NCI-H2107 treated with DMSO at 0.1 percent for 48 hours (cell line): ENCODE measurements around the gene TIMM10.
A peak's percentile ranks its signal among the peaks of the same experiment; 100 is the strongest.
"Not testable (repeated sequence)": the region's sequence is repeated elsewhere in the genome, so short reads cannot be mapped to it uniquely, and the experiment has no call there.

ENCODE experiments used
- DNase-seq: peaks from one replicate; lab custom pipeline; 2025; ENCODE audit not compliant: unreplicated experiment; lab: John Stamatoyannopoulos, UW

Gene TIMM10

DNA sequence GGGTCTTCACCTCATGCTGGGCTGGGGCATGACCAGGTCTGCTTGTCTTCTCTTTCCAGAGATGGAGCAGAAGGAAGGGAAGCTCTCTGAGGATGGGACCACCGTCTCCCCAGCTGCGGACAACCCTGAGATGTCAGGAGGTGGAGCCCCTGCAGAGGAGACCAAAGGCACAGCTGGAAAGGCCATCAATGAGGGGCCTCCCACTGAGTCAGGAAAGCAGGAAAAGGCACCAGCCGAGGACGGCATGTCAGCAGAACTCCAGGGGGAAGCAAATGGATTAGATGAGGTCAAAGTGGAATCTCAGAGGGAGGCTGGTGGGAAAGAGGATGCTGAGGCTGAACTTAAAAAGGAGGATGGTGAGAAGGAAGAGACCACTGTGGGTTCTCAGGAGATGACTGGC, 12.0 kb upstream of the TIMM10 start:
- DNase-seq = no peak

DNA sequence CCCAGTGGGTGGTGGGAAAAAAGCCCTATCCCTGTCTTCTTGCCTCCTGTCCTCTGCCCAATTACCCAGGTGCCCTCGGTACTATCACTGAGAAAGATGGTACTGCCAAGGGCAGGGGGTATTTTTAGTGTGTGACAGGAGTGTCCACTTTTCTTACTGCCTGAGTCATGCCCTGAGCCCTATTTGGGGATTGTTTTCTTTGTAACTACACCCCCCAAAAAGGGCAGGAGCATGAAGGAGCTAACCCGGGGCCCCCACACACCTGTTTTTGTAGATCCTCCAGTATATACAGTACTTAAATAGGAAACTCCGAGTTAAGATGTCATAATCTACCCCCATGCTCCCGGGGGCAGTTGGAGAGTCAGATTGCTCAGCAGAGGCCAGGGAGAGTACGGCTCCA, 10.6 kb upstream of the TIMM10 start:
- no peak for DNase-seq

GRCh38 chr11:57539342-57539741, 8.8 kb upstream of the TIMM10 start:
- no peak for DNase-seq

DNA sequence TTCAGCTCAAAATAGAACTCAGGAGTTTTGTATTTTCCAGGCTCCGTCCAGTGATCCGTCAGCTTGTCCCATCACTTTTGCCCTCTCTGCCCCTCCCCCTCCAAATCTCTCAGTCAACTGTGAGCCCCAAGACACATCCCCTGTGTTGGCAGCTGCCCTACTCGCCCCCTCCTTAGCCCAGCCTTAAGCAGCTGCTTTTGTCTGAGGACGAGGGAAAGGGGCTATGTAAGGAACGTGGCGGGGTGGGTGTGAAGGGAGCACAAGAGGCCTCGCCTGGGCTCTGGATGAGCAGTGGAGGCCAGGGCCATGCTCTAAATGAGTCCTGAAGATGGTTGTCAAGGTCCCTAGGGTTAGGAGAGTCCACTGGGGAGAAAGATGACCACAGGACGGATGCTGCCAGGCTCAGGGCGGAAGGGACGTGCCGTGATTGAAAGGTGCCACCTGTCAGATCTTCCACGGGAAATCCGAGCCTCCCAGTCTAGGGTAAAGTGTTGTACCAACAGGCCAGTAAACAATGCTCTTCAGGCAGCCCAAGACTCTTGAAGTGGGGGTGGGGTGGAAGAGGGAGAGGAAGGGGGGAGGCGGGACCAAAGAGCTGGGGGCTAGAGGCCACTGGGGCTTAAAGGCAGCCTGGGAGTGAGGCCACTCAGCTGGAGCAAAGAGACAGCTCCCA, 6.5 kb upstream of the TIMM10 start, which contains the start of gene SMTNL1:
Gene SMTNL1 (plus strand): TSS at position 649 of the 673 bp plus-strand sequence. CDS start 5,048 bp downstream, outside the sequence.
- DNase-seq = peak; percentile 11

- not testable (repeated sequence) for DNase-seq
Measured at GRCh38 chr11:57534449-57534848, 3.9 kb upstream of the TIMM10 start.

- no peak for DNase-seq
Measured at GRCh38 chr11:57530215-57530595, 349 bp downstream of the TIMM10 start.

DNA sequence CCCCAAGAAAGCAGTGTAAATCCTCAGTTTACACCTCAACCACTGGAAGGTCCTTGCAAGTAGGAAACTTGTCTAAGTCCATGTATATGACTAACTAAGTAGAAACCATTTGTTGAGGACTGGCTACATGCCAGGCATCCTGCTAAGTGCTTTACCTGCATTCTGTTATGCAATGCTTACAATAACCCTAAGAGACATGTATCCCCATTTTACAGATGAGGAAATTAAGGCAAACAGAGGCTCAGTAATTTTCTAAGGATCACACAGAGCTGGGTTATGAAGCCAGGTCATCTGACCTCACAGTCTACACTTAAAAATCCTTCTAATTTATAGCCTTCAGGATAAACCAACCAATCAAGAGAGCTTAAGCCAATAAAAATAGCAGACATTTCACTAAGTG, 1.5 kb downstream of the TIMM10 start:
- DNase-seq = no peak

DNA sequence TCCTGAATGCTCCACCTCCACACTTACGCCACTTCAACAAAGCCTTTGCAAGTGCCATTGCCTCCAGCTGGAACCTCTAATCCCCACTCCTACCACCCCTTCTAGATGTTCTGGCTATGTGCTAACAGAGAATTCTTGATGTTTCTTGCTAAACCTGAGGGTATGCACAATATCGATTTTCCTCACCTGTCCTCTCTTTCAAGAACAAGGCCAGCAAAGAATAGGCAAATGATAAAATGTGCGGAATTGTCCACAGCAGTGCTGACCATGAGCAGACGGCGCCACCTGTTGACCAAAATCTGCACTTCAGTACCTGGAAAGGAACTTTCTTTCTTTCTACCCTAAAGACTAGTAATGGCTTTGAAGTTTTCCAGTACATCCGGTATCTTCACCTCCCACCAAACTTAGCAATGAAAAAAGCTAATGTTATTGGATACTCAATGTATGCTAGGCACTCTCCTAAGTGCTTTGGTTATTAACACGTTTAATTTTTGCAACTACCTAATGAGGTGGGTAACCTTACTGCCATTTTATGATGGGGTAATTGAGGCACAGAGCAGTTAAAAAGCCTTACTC, 3.4 kb downstream of the TIMM10 start:
- peak; percentile 73 for DNase-seq

- DNase-seq = no peak
Measured at GRCh38 chr11:57523419-57523818, 7.1 kb downstream of the TIMM10 start.

GRCh38 chr11:57521116-57521515, 9.4 kb downstream of the TIMM10 start:
- DNase-seq = no peak

- DNase-seq = no peak
Measured at GRCh38 chr11:57516061-57516443, 14.5 kb downstream of the TIMM10 start.

DNA sequence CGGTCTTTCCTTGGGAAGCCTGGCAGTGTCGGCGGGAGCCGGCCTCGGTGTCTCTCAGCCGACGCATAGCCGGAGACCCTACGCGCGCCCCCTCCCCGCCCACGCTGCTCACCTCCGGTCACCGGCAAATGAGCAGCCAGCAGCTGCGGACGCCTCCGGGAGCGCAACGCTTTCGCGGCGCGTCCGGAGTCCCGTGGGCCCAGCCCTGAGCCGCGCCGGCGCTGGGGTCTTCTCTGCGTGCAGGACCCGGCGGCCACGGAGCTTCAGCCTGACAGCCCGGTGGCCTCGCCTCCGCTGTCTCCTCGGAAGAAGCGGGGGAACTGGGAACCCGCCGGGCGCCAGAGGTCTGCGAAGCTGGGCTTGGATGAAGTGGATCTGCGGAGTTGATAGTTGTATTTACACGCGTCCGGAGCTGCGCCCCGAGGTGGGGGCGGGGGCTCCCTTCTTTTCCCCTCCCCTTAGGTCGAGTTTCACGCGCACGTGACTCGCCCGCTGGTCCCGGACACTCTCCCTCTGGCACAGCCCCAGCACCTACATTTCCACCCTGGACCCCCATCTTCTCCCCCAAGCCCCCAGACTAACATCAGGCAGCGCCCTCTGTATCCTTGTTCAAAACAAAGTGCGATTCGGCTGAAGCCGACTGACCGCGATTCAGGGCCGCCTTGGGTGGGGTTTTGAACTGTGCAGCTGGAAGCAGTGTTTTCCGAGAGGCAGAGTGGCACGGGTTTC, 15.1 kb downstream of the TIMM10 start, which contains the start of gene SLC43A1:
Gene SLC43A1 (minus strand): TSS at position 371 of the 729 bp plus-strand sequence. CDS start 1,591 bp downstream, outside the sequence.
- DNase-seq = peak; percentile 23

DNA sequence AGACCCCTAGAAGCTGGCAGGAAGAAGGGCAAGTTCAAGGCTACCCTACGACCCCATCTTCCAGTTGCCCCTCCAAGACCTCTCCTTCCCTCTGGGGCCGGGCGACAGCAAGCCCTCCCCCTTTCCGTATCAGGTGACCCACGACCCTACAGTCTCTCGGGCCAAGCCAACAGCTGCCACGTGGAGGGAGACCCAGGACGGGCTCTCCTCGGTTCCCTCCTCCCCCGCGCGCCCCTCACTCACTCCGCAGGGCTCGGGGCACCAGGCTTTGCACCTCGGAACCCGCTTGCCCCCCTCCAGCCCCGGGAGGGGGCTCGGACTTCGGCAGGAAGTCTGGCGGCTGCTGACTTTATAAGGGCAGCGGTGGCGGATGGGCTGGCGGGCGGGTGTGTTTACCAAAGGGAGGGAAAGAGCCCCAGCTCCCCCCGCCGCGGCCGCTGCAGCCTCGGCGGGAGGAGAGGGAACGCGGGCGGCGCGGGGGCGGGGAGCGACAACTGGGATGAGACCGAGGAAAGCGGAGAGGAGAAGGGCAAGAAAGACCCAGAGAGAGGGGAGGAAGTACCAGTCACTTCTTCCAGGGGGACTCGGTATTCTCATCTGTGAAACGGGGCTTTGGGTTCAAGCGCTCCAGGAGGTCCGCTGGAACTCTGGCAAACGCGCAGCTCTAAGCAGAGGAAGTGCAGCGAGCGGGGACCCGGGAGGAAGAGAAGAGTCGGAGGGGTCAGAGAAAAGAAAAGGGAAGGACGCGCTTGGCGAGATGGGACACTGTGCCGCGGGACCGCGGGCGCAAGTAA, 15.8 kb downstream of the TIMM10 start:
- DNase-seq = no peak

DNA sequence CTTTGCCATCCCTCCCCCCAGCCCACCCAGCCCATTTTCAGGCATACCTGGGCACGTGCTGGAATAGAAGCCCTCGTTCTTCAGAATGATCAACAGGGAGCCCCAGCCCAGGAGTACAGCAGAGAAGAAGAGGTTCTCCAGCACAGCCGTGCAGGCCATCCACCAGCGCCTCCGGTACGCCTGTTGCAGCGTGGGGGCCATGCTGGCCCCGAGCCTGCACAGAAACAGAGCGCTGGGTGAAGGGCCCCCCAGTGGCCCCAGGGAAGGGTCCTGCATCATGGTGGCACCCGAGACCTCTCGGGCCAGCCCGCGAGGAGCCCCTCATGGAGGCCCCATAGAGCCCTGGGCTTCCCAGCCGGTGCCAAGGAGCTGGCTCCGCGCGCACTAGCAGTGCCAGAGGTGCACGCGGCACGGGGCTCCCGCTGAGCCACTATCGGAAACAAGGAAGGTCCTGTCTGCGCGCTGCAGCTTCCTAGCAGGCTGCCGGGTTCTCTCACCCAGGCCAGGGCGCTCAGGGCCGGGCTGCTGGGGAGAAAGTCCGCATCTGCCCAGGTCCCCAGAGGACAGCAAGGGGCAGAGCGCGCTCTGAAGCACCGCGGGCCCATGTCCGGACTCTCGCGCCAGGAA, 16.5 kb downstream of the TIMM10 start:
- peak; percentile 20 for DNase-seq

- DNase-seq = no peak
Measured at GRCh38 chr11:57513452-57513795, 17.1 kb downstream of the TIMM10 start.

DNA sequence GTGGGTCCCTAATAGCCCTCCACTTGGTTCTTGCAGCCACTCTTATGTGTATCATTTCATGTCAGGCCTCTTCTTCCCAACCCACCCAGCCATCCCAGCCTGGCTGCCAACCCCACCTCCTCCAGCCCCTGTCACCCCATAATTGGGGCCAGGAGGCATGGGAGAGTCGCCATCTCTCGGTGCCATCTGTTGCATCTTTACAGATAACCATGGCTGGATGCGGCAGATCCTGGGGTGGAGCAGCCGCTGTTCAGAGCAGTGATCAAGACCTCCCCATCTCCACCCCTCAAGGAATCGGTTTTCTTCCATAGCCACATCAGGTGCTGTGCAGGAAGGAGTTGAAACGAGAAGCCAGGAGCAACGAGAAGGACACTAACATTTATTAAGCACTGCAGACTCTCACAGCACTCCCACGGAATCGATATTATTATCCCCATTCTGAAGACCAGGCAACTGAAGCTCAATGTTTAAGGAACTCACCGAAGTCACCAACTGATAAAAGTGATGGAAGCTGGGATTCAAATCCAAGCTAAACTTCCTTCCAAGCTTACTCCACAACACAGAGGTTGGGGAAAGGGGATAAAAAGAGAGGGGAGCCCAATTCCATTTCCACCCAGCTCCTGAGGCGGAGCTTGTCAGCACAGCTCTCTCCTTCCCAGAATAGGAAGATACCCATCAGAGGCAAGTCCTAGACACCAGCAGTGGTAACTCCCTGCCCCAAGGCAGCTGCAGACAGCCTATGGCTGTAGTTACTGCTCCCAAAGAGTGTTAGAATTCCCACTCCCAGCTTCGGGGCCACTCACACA, 17.7 kb downstream of the TIMM10 start:
- DNase-seq = no peak

DNA sequence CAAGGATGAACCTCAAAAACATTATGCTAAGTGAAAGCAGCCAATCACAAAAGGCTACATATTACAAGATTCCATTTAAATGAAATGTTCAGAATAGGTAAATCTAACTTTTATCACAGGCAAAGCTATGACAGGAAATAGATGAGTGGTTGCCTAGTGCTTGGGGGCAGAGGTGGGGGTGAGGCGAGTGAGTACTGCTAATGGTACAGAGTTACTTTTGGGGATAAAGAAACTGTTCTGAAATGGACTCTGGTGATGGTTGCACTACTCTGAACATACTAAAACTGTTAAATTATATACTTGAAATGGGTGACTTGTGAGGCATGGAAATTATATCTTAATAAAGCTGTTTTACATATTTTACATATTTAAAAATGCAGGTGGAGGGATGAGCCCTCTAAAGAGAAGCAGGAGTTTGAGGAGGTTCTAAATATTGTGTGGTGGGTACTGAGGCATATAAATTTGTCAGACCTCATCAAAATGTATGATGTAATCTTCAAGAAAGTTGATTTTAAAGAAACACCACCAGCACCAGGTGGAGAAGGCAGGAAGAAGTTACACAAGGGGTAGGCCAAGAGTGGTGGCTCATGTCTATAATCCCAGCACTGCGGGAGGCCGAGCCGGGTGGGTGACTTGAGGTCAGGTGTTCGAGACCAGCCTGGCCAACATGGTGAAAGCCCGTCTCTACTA, 18.7 kb downstream of the TIMM10 start:
- no peak for DNase-seq

DNA sequence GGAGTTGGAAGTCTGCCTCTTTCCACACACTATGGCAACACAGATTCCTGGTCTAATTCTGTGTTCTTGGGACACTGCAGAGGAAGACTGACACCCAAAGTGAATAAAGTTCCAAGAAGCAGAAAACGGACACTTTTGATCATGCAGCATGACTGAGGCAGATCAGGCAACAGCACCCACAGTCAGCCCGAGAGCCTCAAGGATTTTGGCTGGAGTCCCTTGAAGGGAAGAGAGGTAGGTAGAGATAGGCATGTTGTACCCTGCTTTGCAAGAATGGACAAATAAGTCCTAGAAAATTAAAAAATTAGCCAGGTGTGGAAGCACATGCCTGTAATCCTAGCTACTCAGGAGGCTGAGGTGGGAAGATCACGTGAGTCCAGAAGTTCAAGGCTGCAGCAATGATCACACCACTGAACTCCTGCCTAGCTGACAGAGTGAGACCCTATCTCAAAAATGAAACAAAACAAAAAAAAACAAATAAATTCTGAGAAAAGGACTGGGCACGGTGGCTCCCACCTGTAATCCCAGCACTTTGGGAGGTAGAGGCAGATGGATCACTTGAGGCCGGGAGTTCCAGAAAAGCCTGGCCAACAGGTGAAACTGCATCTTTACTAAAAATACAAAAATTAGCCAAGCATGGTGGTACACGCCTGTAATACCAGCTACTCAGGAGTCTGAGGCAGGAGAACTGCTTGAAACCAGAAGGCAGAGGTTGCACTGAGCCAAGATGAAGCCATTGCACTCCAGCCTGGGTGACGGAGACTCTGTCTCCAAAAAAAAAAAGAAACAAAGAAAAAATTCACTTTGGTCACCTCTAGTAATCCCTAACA, 22.0 kb downstream of the TIMM10 start:
- DNase-seq = no peak

GRCh38 chr11:57506522-57506921, 24.0 kb downstream of the TIMM10 start:
- no peak for DNase-seq
